Superior temporal gyrus (tissue), 1 donor: ENCODE measurements around the gene CIB4.

ENCODE experiments used
- DNase-seq: peaks from one replicate; pipeline ENCODE4 v3.0.0-alpha.2; 2016; ENCODE audit errors: extremely low spot score

The CIB4 gene

DNA sequence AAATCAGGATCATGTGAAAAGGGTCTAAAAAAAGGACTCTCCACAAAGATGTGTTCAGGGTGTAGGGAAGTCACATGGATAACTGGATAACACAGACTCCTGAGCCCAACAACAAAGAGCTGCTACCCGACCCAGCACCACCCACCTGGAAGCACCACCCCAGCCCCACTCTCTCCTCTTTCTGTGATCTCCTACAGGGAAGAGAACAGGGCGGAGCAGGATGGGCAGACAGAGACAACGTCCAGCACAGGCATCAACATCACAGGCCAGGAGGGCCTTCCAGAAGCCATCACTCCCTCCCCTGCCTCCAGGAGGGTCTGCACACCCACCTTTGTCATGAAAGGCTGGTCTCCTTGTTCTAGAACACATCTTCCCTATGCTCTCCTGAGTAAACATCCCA is 1.3 kb upstream of the CIB4 start:
- DNase-seq, result no peak

DNA sequence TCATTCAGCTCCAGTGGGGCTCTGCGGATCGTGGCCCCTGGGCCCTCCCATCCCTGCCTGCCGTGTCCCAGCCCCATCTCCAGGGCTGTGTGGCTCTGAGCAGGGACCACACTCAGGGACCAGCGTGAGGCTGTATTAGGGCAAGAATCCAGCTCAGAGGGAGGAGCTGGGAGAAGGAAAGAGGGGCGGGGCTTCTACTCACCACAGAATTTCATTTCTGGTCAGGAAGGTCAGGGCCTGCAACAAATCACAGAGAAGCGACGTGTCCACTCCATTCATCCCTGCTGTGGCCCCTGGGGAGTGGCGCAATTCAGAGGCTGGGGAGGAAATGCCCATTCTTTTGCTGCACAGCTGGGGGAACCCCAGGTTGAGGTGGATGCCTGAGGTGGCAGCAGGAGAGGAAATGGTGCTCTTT is 828 bp downstream of the CIB4 start:
- DNase-seq, result no peak

DNA sequence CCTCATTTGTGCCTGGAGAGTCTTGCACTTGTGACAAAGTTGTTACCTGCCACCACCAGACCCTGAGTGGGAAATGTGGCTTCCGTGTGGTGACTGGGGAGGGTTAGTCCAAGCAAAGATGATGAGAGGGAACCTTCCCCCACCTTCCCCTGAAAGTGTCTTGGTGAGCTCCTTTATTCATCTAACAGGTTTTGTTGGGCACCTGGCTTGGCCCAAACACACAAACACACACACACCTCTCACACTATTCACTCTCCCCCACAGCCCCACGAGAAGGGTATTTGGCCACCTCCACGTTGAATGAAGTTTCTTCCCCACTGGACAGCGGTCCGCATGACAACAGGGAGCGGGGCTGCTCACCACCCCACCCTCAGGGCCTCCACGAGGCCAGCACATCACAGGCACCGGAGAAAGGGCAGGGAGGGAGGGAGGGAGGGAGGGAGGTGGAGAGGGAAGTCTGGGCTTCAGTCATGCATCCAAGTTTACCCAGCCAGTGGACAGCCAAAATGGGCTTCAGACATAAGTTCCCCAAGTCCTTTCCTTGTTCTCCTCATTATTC is 1.4 kb downstream of the CIB4 start:
- no peak for DNase-seq

GRCh38 chr2:26637811-26638310 is 3.3 kb downstream of the CIB4 start:
- DNase-seq, result no peak

GRCh38 chr2:26636935-26637334 is 4.2 kb downstream of the CIB4 start:
- no peak for DNase-seq

GRCh38 chr2:26635401-26635800 is 5.8 kb downstream of the CIB4 start:
- DNase-seq, result no peak

DNA sequence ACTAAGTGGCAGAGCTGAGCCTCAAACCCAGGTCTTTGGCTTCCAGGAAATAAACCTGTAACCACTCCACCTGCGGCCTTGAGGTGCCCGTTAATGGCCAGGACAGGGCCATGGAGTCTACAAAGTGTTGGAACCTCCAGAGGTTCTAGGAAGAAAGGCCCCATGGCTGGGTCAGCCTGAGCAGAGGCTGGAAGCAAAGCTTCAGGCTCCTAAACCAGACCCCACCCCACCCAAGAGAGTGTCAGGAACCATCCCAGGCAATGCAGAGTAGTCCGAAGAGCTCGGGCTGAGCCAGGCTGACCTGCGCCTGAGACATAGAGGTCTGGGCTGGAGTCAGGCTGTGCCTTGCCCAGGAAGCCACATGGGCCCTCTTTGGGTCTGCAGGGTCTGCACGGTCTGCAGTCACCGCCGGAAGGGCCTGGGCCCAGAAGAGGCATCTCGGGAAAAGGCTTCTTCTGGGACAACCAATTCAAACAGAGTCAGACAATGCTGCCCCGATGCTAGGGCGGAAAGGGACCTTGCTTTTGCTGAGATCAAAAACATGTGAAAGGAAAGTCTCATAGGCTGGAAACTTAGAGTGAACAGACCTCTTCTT is 6.4 kb downstream of the CIB4 start:
- no peak for DNase-seq

- DNase-seq, result no peak
Measured at GRCh38 chr2:26633993-26634595, 7.1 kb downstream of the CIB4 start.

DNA sequence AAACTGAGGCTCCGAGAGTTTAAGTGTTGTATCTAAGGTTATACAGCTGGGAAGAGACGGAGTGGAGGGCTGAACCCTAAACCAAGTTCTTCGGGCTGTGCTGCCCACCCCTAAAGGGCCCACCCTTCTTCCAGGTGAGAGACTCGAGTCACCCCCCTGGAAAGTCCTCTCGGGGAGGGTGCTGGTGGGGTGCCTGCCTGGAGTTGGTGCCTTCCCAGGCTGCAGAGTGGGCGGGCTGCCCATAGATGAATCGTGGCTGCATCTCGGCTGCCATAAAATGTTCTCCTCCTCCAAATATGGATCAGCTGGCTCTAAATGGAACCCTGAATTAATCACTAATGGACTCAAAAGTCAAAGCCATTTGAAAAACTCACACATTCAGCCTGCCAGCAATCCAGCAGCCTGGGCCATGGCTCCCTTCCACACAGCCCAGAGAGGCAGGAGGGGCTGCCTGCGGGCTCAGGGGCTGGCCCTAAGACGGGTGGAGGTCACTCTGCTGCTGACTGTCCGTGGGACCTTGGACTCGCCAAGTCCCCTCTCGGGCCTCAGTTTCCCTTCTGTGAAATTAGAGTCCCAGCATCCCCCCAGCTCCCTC is 7.7 kb downstream of the CIB4 start:
- no peak for DNase-seq

- no peak for DNase-seq
Measured at GRCh38 chr2:26632624-26633185, 8.5 kb downstream of the CIB4 start.

- no peak for DNase-seq
Measured at GRCh38 chr2:26631401-26632170, 9.6 kb downstream of the CIB4 start.

DNA sequence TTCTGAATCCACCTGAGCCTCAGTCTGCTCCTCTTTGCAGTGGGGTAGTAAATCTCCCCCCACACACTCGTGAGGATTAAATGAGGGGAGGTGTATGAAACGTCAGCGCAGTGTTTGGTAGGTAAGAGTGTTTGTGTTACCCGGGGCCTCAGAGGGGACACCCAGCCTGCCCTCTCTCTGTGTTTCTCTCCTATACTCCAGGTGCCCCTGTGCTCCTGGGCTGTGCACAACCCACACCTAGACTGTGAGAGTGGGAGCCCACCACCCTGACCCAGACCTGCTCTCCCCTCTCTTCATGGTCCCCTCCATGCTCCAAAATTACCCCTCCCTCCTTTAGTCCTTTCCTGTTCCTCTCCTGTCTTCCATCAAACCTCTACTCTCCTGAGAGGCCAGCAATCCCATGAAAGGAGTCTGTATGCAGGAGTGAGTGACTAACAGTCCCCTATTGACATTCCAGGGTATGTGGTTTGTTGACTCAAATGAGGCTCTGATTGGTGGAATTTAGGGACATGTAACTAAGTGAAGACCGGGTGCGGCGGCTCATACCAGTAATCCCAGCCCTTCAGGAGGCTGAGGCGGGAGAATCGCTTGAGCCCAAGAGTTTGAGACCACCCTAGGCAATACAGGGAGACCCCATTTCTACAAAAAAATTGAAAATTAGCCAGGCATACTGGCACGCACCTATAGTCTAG is 10.4 kb downstream of the CIB4 start:
- DNase-seq, result no peak

- DNase-seq, result no peak
Measured at GRCh38 chr2:26630235-26630634, 10.9 kb downstream of the CIB4 start.

DNA sequence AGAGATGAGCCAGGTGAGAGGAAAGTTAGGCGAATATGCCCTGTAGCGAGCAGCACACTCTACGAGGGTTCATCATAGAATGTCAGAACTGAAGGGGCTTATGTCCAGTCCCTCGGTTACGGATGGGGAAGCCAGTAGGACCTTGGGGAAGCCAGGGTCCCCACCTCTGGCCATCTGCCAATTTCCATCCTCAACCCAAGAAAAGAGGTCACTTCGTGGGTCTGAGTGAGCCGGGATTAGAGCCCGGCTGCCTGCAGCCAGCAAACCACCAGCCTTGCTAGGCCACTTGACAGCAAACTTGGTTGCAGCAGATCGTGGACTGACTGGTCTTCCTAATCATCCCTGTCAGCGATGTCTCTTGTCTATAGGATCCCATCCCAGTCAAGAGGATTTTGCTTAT is 11.4 kb downstream of the CIB4 start:
- no peak for DNase-seq

DNA sequence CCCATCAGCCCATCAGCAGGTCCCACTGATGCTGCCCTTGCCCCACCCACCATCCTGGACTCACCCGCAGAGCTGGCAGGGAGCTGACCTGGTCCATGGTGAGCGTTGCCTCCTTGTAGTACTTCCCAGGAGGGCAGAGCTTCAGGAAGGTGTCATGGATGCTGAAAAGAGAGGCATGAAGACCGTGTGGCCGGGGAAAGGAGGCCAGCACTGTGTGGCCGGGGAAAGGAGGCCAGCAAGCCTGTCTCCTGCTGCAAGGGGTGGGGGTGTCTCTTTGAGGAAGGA is 11.9 kb downstream of the CIB4 start:
- no peak for DNase-seq

- DNase-seq, result no peak
Measured at GRCh38 chr2:26628561-26629345, 12.4 kb downstream of the CIB4 start.

GRCh38 chr2:26627350-26628105 is 13.6 kb downstream of the CIB4 start:
- DNase-seq, result no peak

- DNase-seq, result no peak
Measured at GRCh38 chr2:26626606-26627005, 14.6 kb downstream of the CIB4 start.

- DNase-seq, result no peak
Measured at GRCh38 chr2:26623541-26624495, 17.3 kb downstream of the CIB4 start.
